Upper lobe of left lung (tissue), 6 donors: ENCODE data around the gene HLA-G. TPM values are rescaled to one million over a fixed set of nuclear protein-coding genes. Genes with fewer than 3 reads are reported as not detected.

Source experiments
- ATAC-seq, 2 donors: fragments of 200-7000 bp; cut with Tn5 transposase; one replicate each; pipeline ENCODE4 v1.9.1; 2022; ENCODE audit warnings: mild to moderate bottlenecking in 2 of 2, moderate library complexity in 2 of 2; ENCODE audit not compliant: low FRiP score in 2 of 2
- DNase-seq, 2 donors: peaks; one replicate each; pipeline ENCODE4 v3.0.0-alpha.2; 2019 to 2020
- H3K27ac ChIP-seq, 4 donors: fragments of 200-600 bp; sonication (generic); one replicate each; pipeline ENCODE4 v1.5.1; 2016 to 2019
- H3K27me3 ChIP-seq, 4 donors: fragments of 200-600 bp; sonication (generic); one replicate each; pipeline ENCODE4 v1.5.1; 2017 to 2019
- H3K36me3 ChIP-seq, 4 donors: fragments of 200-600 bp; sonication (generic); one replicate each; pipeline ENCODE4 v1.5.1; 2016 to 2019
- H3K4me1 ChIP-seq, 4 donors: fragments of 200-600 bp; sonication (generic); one replicate each; pipeline ENCODE4 v1.5.1; 2018 to 2019
- H3K4me3 ChIP-seq, 4 donors: fragments of 200-600 bp; sonication (generic); one replicate each; pipeline ENCODE4 v1.5.1; 2017 to 2019; ENCODE audit warnings: mild to moderate bottlenecking in 2 of 4, moderate library complexity in 1 of 4
- H3K9me3 ChIP-seq, 4 donors: fragments of 200-600 bp; sonication (generic); one replicate each; pipeline ENCODE4 v1.5.1; 2018 to 2019
- EP300 ChIP-seq, 4 donors: sonication (generic); formaldehyde crosslinking; IDR thresholded peaks; one replicate each; pipeline ENCODE4 v1.5.1; 2017; ENCODE audit warnings: antibody characterized with exemption in 4 of 4, control low read depth in 2 of 4
- POLR2A ChIP-seq, 4 donors: fragments of 450-650 bp; IDR thresholded peaks; one replicate each; pipeline ENCODE4 v1.5.1; 2016 to 2017; ENCODE audit warnings: antibody characterized with exemption in 4 of 4, mild to moderate bottlenecking in 2 of 4
- POLR2AphosphoS5 ChIP-seq, 2 donors: sonication (generic); formaldehyde crosslinking; IDR thresholded peaks; one replicate each; pipeline ENCODE4 v1.5.1; 2017; ENCODE audit warnings: antibody characterized with exemption in 2 of 2
- WGBS, 2 donors: methylation state at CpG; one replicate each; pipeline ENCODE4 v1.1.5; 2017 to 2018; 5-methylcytosine and 5-hydroxymethylcytosine counted together
- total RNA-seq, 6 donors: library from RNA; depleted of rRNA in 4 of 6; stranded (reverse); fragments of >200 nt in 4 of 6; gene quantifications; one replicate each; pipeline versions ENCODE4 v1.1.0 to v1.2.1, GENCODE V29; 2016 to 2021
- TF ChIP-seq, protein P1 (sequence below), 6 experiments: fragments of 450-650 bp in 4 of 6; fragments of 200-600 bp in 2 of 6; sonication (generic) in 2 of 6; IDR thresholded peaks; one replicate each; pipeline ENCODE4 v1.5.1; 2016 to 2019; ENCODE audit warnings: antibody characterized with exemption in 6 of 6
- donor health status: DM: no; HTN: no; CAD: no; lungs with moderate emphysema.
- donor health status: DM: no; HTN: yes; CAD: no; lungs with severe emphysema.

Gene HLA-G
- total RNA-seq, 6 donors from 2014 or later = 1.0 to 11.8 (median 6.2) TPM

DNA sequence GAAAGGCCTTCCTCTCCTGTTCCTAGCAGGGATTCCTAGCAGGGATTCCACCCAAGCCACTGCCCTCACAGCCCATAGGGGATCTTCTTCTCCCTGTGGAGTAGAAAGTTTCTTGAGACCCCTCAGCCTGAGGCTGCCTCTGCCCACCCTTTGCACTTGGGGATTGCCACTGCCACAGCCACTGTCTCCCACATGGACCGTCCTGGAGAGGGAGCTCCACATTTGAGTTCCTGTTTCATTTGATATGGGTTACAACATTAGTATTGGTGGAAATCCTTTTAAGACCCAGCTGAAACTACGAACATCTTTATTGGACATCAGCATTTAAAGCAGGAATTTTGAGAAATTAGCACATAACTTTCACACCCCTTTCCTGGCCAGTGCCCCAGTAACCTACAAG, 25.6 kb downstream of the HLA-G start:
- H3K9me3 ChIP-seq = no peaks in the 10 kb centered on the region
- no peak overlapping the region for H3K4me3 ChIP-seq
- peaks cover 0 to 7% (median 0%) of the 10 kb centered on the region in 4 donors for H3K27me3 ChIP-seq
- peaks cover 0 to 6% (median 4%) of the 10 kb centered on the region in 4 donors for H3K4me1 ChIP-seq
- ATAC-seq (no peak), DNase-seq (no peak)
- no peak overlapping the region for H3K27ac ChIP-seq
- TF ChIP-seq POLR2AphosphoS5 (IDR thresholded peaks at IDR 0.05) (no peak), EP300 (IDR thresholded peaks at IDR 0.05) (no peak)
- TF ChIP-seq, protein P1, sequence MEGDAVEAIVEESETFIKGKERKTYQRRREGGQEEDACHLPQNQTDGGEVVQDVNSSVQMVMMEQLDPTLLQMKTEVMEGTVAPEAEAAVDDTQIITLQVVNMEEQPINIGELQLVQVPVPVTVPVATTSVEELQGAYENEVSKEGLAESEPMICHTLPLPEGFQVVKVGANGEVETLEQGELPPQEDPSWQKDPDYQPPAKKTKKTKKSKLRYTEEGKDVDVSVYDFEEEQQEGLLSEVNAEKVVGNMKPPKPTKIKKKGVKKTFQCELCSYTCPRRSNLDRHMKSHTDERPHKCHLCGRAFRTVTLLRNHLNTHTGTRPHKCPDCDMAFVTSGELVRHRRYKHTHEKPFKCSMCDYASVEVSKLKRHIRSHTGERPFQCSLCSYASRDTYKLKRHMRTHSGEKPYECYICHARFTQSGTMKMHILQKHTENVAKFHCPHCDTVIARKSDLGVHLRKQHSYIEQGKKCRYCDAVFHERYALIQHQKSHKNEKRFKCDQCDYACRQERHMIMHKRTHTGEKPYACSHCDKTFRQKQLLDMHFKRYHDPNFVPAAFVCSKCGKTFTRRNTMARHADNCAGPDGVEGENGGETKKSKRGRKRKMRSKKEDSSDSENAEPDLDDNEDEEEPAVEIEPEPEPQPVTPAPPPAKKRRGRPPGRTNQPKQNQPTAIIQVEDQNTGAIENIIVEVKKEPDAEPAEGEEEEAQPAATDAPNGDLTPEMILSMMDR (IDR thresholded peaks at IDR 0.05) = no peak
- no peaks in the 10 kb centered on the region for H3K36me3 ChIP-seq
- 24 to 39% methylated on average over 2 of the region's 2 CpGs for WGBS, 2 donors

DNA sequence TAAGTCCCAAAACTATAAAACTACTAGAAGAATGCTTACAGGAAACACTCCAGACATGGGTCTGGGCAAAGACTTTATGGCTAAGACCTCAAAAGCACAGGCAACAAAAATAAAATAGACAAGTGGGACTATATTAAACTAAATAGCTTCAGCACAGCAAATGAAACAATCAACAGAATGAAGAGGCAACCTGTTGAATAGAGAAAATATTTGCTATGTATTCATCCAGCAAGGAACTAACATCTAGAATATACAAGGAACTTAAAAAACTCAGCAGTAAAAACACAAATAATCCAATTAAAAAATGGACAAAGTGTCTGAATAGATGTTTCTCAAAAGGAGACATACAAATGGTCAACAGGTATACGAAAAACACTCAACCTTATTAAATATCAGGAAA, 30.4 kb downstream of the HLA-G start:
- H3K4me3 ChIP-seq = no peak overlapping the region
- no peak overlapping the region for H3K27ac ChIP-seq
- no peaks in the 10 kb centered on the region for H3K27me3 ChIP-seq
- H3K9me3 ChIP-seq = no peaks in the 10 kb centered on the region
- ATAC-seq = no peak
- 45 to 92% methylated on average over 1 of the region's 1 CpG for WGBS, 2 donors
- no peaks in the 10 kb centered on the region for H3K4me1 ChIP-seq
- no peaks in the 10 kb centered on the region for H3K36me3 ChIP-seq
- DNase-seq = no peak
- TF ChIP-seq, protein P1 (IDR thresholded peaks at IDR 0.05) = no peak
- no peak for TF ChIP-seq POLR2A (IDR thresholded peaks at IDR 0.05)
- no peak for TF ChIP-seq POLR2AphosphoS5 (IDR thresholded peaks at IDR 0.05)
- TF ChIP-seq EP300 (IDR thresholded peaks at IDR 0.05) = no peak

DNA sequence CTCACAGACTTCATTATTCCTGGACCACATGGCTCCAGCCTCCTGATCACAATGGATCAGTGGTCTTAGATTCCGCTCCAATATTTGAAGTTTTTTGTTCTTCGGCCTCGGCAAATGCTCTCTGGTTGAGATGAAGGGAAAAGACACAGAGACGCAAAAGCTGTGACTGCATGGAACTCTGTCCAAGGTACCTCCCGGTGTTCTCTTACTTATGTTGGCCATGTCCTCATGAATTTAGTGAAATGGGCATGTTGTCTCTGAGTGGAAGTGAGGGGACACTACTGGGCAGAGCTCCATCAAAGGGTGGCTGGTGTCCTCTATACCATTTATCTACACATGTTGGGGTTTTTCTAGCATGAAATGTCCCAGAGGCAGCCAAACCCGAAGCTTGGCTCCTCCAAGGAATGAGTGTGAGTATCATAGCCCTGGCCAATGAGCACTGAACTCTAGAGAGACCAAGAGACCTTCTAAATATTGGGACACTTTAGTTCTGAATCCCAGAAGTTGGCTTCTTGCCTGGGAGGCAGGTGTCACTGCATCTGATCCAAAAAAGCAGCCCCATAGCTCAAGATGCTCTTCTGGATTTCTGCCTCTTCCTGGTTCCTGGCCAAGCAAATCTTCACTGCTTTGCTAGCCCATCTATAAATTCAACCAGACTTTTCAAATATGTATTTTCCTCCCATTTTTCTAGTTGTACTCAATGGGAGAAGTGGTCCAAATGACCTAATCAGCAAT, 34.1 kb downstream of the HLA-G start:
- Histone ChIP-seq H3K27me3 (peaks cover 0 to 4% (median 0%) of the 10 kb centered on the region in 4 donors), H3K4me1 (no peaks in the 10 kb centered on the region), H3K36me3 (no peaks in the 10 kb centered on the region), H3K27ac (no peak overlapping the region), H3K4me3 (no peak overlapping the region), H3K9me3 (no peaks in the 10 kb centered on the region)
- no peak for TF ChIP-seq POLR2A (IDR thresholded peaks at IDR 0.05)
- TF ChIP-seq, protein P1 (IDR thresholded peaks at IDR 0.05) = no peak
- no peak for TF ChIP-seq POLR2AphosphoS5 (IDR thresholded peaks at IDR 0.05)
- TF ChIP-seq EP300 (IDR thresholded peaks at IDR 0.05) = no peak
- DNase-seq (no peak), ATAC-seq (no peak)
- WGBS, 2 donors = 72% methylated on average over 6 of the region's 6 CpGs

DNA sequence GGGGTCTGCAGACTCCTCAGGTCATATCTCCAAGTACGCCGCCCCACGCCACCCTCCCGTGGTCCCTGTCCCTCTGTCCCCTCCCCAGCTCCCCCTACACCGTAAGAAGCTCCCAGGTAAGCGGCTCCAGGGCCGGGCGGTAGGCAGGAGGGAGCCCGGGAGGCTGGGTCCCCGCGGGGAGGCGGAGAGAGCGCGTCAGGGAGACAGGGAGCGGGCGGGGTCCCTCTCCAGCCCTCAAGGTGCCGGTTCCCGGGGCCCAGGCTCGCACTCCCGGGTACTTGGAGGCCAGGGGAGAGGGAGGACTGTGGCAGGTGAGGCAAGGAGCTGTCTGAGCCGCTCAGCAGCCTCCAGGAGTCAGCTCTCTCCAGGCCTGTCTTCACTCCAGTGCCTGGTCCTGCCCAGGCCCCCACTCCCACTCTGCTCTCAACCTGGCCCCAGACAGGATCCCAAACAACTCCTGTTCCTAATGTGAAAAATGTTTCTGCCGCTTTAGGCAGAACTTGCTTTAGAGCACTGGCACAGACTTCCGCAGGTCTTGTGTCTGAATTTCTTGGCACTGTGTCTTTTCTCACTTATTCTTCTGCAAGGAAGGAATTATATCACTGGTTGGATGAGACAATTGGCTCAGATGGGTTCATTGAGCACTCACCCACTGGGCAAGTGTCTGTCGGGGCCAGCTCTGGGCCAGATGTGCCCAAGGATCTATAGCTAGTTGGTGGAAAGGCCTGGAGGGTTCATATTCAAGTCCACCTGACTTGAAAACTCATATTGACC, 36.6 kb downstream of the HLA-G start:
- TF ChIP-seq, protein P1 (IDR thresholded peaks at IDR 0.05) = no peak
- no peak for TF ChIP-seq POLR2AphosphoS5 (IDR thresholded peaks at IDR 0.05)
- TF ChIP-seq EP300 (IDR thresholded peaks at IDR 0.05) = no peak
- H3K27ac ChIP-seq = no peak overlapping the region
- H3K4me1 ChIP-seq = no peaks in the 10 kb centered on the region
- no peaks in the 10 kb centered on the region for H3K36me3 ChIP-seq
- H3K4me3 ChIP-seq = peak overlapping the region in 1 of 4 donors; percentile 8
- H3K9me3 ChIP-seq = no peaks in the 10 kb centered on the region
- DNase-seq = peak in 1 of 2 donors; percentile 66
- ATAC-seq = no peak
- peaks cover 0 to 4% (median 0%) of the 10 kb centered on the region in 4 donors for H3K27me3 ChIP-seq
- WGBS, 2 donors = 16 to 18% methylated on average over 3 to 23 of the region's 24 CpGs
